Erythroblast (primary cell): ENCODE results near the gene PMM2.

Source experiments
- GATA1 ChIP-seq: IDR thresholded peaks from 2 replicates; pipeline ENCODE4 v1.6.1; 2011; ENCODE audit warnings: low read depth, mild to moderate bottlenecking, control low read depth, low read length, moderate library complexity
- POLR2A ChIP-seq: IDR thresholded peaks from 2 replicates; pipeline ENCODE4 v1.6.1; 2011; ENCODE audit warnings: mild to moderate bottlenecking, low read length

DNA sequence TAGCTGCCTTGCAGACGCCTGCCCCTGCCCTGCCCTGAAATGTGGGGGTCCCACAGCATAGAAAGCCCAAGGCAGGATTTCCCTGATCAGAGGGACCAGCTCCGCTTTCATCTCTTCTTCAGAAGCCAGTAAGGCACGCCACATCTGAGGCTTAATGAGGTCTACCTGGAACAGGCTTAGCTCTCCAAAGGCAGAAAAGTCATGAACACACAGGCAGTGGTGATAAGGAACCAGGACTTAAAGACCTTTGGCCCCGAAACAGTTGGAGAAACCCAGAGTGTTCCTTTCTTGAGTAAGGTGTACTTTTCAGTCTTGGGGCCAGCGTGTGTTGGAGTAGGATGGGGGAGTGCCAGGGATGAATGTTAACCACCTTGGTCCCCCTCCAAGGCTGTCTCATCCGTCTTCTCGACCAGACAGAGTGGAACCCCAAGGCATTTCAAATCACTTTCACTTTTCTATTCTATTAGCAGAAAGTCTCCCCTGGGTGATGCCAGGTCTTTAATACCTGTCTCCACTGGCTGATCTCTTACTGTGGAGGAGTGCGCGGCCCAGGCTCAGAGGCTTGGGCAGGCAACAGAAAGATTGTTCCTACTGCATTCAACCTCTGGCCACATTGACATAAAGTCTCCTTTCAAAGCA, 44.1 kb upstream of the PMM2 start:
- TF ChIP-seq POLR2A (no peak), GATA1 (no peak)
